GM18868 (cell line): ENCODE results near the gene AMIGO3.

Source experiments
- ATAC-seq: cut with Tn5 transposase; IDR thresholded peaks from one replicate; pipeline ENCODE4 v1.9.1; 2021; ENCODE audit warnings: mild to moderate bottlenecking, moderate library complexity; ENCODE audit not compliant: unreplicated experiment

AMIGO3 gene

DNA sequence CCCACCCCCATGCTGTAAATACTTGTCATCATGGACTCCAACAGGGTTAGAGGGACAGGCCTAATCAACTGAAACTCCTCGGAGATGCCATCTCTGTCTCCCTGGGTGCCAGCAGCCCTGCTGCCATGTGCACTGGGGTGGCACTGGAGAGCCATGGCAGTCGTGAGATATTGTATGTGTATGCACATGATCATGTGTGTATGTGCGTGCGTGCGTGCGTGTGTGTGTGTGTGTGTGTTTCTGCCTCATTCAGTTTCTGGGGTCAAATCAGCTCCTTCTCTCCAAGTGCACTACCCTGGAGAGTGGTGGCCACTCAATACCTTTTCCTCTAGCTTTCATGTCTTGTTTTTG lies 48.6 kb downstream of the AMIGO3 start:
- no peak for ATAC-seq

- no peak for ATAC-seq
These were observed 50.1 kb downstream of the AMIGO3 start for GRCh38 chr3:49669352-49669751.

GRCh38 chr3:49668861-49669260 lies 50.6 kb downstream of the AMIGO3 start:
- ATAC-seq = no peak

- ATAC-seq = no peak
These were observed 51.1 kb downstream of the AMIGO3 start for GRCh38 chr3:49668414-49668797.

- ATAC-seq = no peak
These were observed 51.6 kb downstream of the AMIGO3 start for GRCh38 chr3:49667701-49668413.
